Common myeloid progenitor, CD34-positive (primary cell): ENCODE results near the gene EFNB3.
A peak's percentile ranks its signal among the peaks of the same experiment; 100 is the strongest.

Source experiments
- CTCF ChIA-PET: fragments of 350-600 bp; sonication (Branson Sonifier 250); formaldehyde crosslinking; loops from one replicate; lab custom pipeline; 2021; ENCODE audit warnings: antibody characterized with exemption; lab: Charles Lee
- POLR2A ChIA-PET: fragments of 350-600 bp; sonication (Branson Sonifier 250); formaldehyde crosslinking; loops from one replicate; lab custom pipeline; 2021; ENCODE audit warnings: antibody characterized with exemption; lab: Charles Lee
- DNase-seq, 3 donors: peaks; one replicate each; pipeline versions ENCODE4 v3.0.0 to v3.0.0-alpha.2; 2013
- H3K27ac ChIP-seq, 2 experiments: 1 replicate in 1 of 2; 2 replicates in 1 of 2; pipeline ENCODE4 v1.7.0; 2013; ENCODE audit warnings: inconsistent platforms in 2 of 2, low read length in 2 of 2, mild to moderate bottlenecking in 2 of 2, low read depth in 1 of 2, moderate library complexity in 1 of 2; ENCODE audit not compliant: severe bottlenecking in 2 of 2, insufficient read depth in 1 of 2, poor library complexity in 1 of 2
- H3K27me3 ChIP-seq, 5 experiments: replicated peaks in 2 of 5; 1 replicate in 3 of 5; 2 replicates in 2 of 5; pipeline versions ENCODE4 v1.6.1 to v1.7.0; 2013; ENCODE audit warnings: low read length in 4 of 5, mild to moderate bottlenecking in 2 of 5, moderate library complexity in 2 of 5, inconsistent platforms in 1 of 5; ENCODE audit not compliant: insufficient read depth in 5 of 5, control insufficient read depth in 4 of 5
- H3K36me3 ChIP-seq, 4 experiments: 1 replicate in 2 of 4; 2 replicates in 2 of 4; pipeline versions ENCODE4 v1.6.1 to v1.7.0; 2013; ENCODE audit warnings: low read length in 3 of 4, control low read depth in 1 of 4, mild to moderate bottlenecking in 1 of 4; ENCODE audit not compliant: control insufficient read depth in 4 of 4, insufficient read depth in 4 of 4
- H3K4me1 ChIP-seq, 4 experiments: 1 replicate in 3 of 4; 2 replicates in 1 of 4; pipeline versions ENCODE4 v1.6.1 to v1.7.1; 2013; ENCODE audit warnings: low read length in 3 of 4, mild to moderate bottlenecking in 3 of 4, control low read depth in 1 of 4, inconsistent platforms in 1 of 4, moderate library complexity in 1 of 4; ENCODE audit not compliant: control insufficient read depth in 4 of 4, insufficient read depth in 4 of 4; ENCODE audit errors: control extremely low read depth in 1 of 4
- H3K4me3 ChIP-seq, 7 experiments: 1 replicate in 4 of 7; 2 replicates in 3 of 7; pipeline versions ENCODE4 v1.5.1 to v1.7.0; 2013; ENCODE audit warnings: mild to moderate bottlenecking in 7 of 7, low read length in 6 of 7, moderate library complexity in 6 of 7, inconsistent platforms in 2 of 7, low read depth in 2 of 7, control low read depth in 1 of 7; ENCODE audit not compliant: insufficient read depth in 4 of 7, control insufficient read depth in 1 of 7; ENCODE audit errors: extremely low read depth in 1 of 7
- H3K9me3 ChIP-seq, 5 experiments: 1 replicate in 4 of 5; 2 replicates in 1 of 5; pipeline versions ENCODE4 v1.6.1 to v1.7.1; 2013; ENCODE audit warnings: low read length in 4 of 5, mild to moderate bottlenecking in 2 of 5, inconsistent platforms in 1 of 5, low read depth in 1 of 5, moderate library complexity in 1 of 5; ENCODE audit not compliant: control insufficient read depth in 4 of 5, insufficient read depth in 2 of 5; ENCODE audit errors: control extremely low read depth in 1 of 5
- WGBS: methylation state at CpG from one replicate; pipeline ENCODE4 v1.1.5; 2013; ENCODE audit not compliant: insufficient coverage; 5-methylcytosine and 5-hydroxymethylcytosine counted together

Gene EFNB3

DNA sequence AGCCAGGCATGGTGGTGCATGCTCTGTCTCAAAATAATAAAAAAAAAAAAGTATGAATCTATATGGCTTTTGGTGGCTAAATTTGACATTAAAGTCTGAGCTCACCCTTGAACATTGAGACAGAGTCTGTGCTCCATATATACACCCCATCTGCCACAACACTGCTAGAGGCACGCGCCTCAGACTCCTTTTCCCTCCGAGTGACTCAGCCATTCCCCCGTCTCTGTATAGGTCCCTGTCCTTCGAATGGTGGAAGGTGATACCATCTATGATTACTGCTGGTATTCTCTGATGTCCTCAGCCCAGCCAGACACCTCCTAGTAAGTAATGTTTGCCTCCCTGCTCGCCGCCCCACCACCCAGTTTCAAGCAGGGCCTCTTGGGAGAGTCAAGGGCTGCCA lies 4.5 kb upstream of the EFNB3 start:
- H3K4me3 ChIP-seq, result no peak overlapping the region
- ChIA-PET CTCF (interaction anchor here (0.9 kb wide), 2 partner anchors 13 to 15 kb away, joined by 3 read pairs; no protein-coding TSS in a partner anchor), POLR2A (no interaction called here)
- WGBS, result 96% methylated on average over 7 of the region's 7 CpGs
- peaks cover 0 to 19% (median 9%) of the 10 kb centered on the region in 4 experiments for H3K4me1 ChIP-seq
- no peak for DNase-seq
- H3K36me3 ChIP-seq, result peaks cover 2 to 27% (median 17%) of the 10 kb centered on the region in 4 experiments
- H3K27me3 ChIP-seq, result peaks cover 0 to 27% (median 15%) of the 10 kb centered on the region in 5 experiments
- H3K27ac ChIP-seq, result no peak overlapping the region
- H3K9me3 ChIP-seq, result no peaks in the 10 kb centered on the region

DNA sequence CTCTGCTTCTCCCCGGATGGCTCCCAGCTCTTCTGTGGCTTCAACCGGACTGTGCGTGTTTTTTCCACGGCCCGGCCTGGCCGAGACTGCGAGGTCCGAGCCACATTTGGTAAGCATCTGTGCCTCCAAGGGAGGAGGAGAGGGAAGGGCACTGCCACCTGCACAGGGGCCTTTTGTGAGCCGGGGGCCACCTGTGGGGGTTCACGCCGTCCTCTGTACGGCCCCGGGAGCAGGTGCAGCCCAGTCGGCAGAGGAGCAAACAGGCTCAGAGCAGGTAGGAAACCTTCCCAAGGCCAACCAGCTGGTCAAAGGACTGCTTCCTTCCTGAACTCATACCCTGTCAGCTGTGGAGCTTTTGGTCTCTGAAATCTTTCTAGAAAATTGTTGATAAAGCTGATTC lies 3.3 kb upstream of the EFNB3 start:
- Histone ChIP-seq H3K27me3 (peaks cover 0 to 39% (median 25%) of the 10 kb centered on the region in 5 experiments), H3K4me3 (no peak overlapping the region), H3K4me1 (peaks cover 0 to 25% (median 12%) of the 10 kb centered on the region in 4 experiments), H3K9me3 (no peaks in the 10 kb centered on the region), H3K36me3 (peaks cover 0 to 23% (median 16%) of the 10 kb centered on the region in 4 experiments), H3K27ac (no peak overlapping the region)
- ChIA-PET POLR2A (no interaction called here), CTCF (interaction anchor here (0.7 to 1.2 kb wide), 3 partner anchors 9 to 74 kb away, joined by 3 read pairs; partner anchors contain the start of gene SAT2)
- DNase-seq, result no peak
- 97% methylated on average over 12 of the region's 14 CpGs for WGBS

DNA sequence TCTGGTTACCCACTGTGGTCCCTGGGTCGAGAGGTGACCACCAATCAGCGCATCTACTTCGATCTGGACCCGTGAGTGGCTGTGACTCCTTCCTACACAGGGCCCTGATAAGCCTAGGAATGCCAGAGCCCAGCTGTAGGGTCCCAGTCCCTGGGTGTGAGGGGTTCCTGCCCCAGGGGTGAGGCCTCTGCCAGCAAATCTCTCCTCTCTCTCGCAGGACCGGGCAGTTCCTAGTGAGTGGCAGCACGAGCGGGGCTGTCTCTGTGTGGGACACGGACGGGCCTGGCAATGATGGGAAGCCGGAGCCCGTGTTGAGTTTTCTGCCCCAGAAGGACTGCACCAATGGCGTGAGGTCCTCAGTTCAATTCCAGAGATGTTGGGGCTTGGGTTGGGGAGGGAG lies 2.2 kb upstream of the EFNB3 start:
- WGBS, result over 99% methylated on average over 12 of the region's 13 CpGs
- Histone ChIP-seq H3K9me3 (no peaks in the 10 kb centered on the region), H3K4me1 (peaks cover 0 to 25% (median 12%) of the 10 kb centered on the region in 4 experiments), H3K27ac (no peak overlapping the region), H3K27me3 (peaks cover 0 to 47% (median 27%) of the 10 kb centered on the region in 5 experiments), H3K4me3 (no peak overlapping the region), H3K36me3 (peaks cover 0 to 23% (median 16%) of the 10 kb centered on the region in 4 experiments)
- ChIA-PET POLR2A (interaction anchor here (1.3 kb wide), 1 partner anchor 17 kb away, joined by 3 read pairs; no protein-coding TSS in a partner anchor), CTCF (interaction anchor here (1.1 to 1.9 kb wide), 2 partner anchors 15 to 40 kb away, joined by 4 to 12 read pairs; partner anchors contain the start of genes TP53 and WRAP53)
- no peak for DNase-seq

DNA sequence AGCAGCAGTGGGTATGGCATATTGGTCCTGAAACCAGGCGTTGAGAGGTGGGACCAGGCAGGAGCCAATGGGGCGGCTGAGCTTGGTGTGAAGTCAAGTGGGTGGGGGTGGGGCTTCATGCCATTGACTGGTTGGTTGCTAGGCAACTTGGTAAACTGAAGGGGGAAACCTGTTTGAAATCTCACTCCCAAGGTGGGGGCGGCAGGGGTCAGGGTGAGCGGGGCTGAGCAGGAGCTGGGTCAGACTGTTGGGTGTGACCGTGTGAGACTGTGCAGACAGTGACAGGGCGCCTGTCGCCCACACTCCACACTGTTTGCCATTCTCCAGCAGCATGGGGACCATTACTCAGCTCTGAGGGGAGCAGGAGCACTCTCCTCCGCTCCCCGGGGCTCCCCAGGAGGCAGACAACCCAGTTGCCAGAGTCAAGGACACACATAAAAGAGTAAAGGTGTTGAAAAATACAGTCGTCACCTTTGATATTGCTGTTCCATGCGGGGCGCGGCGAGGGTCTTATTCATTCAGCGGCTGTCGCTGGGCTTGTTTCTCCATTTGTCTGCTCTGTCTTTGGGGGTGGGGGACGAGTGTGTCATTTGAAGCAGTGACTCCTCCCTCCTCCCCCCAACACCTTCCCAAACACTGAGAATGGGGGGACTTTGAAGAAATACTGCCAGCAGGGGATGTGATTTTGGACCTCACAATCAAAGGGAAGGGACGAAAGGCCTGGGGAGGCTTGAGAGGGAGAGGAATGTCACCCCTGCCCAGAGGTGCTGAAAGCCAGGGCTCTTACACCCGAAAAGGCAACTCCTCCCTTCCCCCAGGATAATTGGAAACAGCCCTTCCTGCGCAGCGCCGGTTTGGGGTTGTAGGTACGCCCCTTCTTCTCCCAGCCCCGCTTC lies 1.2 kb upstream of the EFNB3 start:
- peaks cover 0 to 23% (median 16%) of the 10 kb centered on the region in 4 experiments for H3K36me3 ChIP-seq
- H3K4me3 ChIP-seq, result peak overlapping the region in 1 of 7 experiments; percentile 5
- peaks cover 0 to 25% (median 12%) of the 10 kb centered on the region in 4 experiments for H3K4me1 ChIP-seq
- CTCF ChIA-PET, result interaction anchor here (0.8 to 1.9 kb wide), 3 partner anchors 9 to 39 kb away, joined by 4 to 12 read pairs (median 5); partner anchors contain the start of genes TP53 and WRAP53
- POLR2A ChIA-PET, result interaction anchor here (1.3 kb wide), 1 partner anchor 18 kb away, joined by 3 read pairs; no protein-coding TSS in a partner anchor
- no peak overlapping the region for H3K27ac ChIP-seq
- 54% methylated on average over 12 of the region's 24 CpGs for WGBS
- H3K27me3 ChIP-seq, result peaks cover 0 to 47% (median 27%) of the 10 kb centered on the region in 5 experiments
- peak; percentile 43 to 78 (median 66) for DNase-seq
- H3K9me3 ChIP-seq, result no peaks in the 10 kb centered on the region

DNA sequence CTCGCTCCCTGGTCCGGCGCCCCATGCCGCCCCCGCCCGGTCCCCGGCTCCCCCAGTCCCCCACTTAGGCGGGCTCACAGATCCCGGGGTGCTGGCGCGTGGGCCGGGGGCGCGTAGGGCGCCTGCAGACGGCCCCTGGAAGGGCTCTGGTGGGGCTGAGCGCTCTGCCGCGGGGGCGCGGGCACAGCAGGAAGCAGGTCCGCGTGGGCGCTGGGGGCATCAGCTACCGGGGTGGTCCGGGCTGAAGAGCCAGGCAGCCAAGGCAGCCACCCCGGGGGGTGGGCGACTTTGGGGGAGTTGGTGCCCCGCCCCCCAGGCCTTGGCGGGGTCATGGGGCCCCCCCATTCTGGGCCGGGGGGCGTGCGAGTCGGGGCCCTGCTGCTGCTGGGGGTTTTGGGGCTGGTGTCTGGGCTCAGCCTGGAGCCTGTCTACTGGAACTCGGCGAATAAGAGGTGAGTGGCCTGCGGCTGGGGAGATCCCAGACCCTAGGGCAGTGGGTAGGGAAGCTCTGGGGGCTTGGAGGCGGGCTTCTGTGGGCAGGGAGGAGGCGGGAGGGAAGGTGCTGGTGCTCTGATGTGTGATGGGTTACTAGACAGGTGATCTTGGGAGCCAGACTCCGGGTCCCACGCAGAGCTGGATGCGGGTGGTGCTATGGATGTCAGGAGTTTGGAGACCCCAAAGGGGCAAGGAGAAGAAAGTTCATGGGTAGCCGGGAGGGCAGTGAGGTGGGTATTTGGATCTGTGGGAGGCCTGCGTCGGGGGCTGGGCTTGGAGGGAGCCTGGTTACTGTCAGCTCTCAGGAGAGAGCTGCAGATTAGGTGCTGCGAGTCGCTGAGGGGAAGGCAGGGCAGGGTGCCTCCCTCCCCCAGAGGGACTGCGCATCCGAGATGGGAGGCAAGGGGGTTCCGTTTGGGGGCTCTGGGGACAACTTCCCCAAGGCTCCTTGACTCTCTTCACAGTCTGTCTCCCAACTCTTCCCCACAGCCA lies 560 bp downstream of the EFNB3 start:
- peaks cover 0 to 25% (median 15%) of the 10 kb centered on the region in 4 experiments for H3K4me1 ChIP-seq
- CTCF ChIA-PET, result interaction anchor here (0.7 to 2.2 kb wide), 5 partner anchors 9 to 74 kb away, joined by 3 to 13 read pairs (median 5); partner anchors contain the start of genes TP53 and WRAP53
- peak in 2 of 3 donors; percentile 43 to 49 for DNase-seq

More for the DNA sequence above, 560 bp downstream of the EFNB3 start:
- Histone ChIP-seq H3K4me3 (peak overlapping the region in 4 of 7 experiments; percentile 28 to 66 (median 60)), H3K9me3 (no peaks in the 10 kb centered on the region), H3K27ac (no peak overlapping the region), H3K27me3 (peaks cover 0 to 47% (median 27%) of the 10 kb centered on the region in 5 experiments), H3K36me3 (peaks cover 0 to 23% (median 14%) of the 10 kb centered on the region in 4 experiments)
- POLR2A ChIA-PET, result interaction anchor here (2.0 kb wide), 1 partner anchor 19 kb away, joined by 6 read pairs; no protein-coding TSS in a partner anchor
- WGBS, result 7% methylated on average over 27 of the region's 50 CpGs
